ENCODE data around the gene CD207.

DNA sequence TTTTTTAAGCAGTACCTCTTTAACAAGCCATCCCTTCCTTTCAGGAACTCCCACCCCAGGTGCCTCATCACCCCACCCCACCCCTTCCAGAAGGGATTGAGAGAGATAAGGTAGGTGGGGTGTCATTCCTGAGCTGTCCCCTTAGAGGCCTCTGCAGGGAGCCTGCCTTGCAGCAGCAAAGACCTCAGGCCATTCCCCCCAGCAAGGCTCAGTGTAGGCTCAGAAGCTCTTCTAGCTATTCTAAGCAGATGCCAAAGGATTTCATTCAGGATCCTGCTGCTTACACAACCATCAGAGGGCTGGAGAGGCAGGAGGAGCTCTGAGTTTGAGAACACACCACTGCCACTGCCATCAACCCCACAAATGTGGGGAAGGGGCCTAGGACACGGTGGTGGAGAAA, 39.4 kb downstream of the CD207 start:
- TF ChIP-seq POLR2A (IDR thresholded peaks at IDR 0.05) (no peak), POLR2AphosphoS5 (IDR thresholded peaks at IDR 0.05) (no peak), EP300 (IDR thresholded peaks at IDR 0.05; ENCODE audit: low read depth) (no peak)
- TF ChIP-seq, protein P1, sequence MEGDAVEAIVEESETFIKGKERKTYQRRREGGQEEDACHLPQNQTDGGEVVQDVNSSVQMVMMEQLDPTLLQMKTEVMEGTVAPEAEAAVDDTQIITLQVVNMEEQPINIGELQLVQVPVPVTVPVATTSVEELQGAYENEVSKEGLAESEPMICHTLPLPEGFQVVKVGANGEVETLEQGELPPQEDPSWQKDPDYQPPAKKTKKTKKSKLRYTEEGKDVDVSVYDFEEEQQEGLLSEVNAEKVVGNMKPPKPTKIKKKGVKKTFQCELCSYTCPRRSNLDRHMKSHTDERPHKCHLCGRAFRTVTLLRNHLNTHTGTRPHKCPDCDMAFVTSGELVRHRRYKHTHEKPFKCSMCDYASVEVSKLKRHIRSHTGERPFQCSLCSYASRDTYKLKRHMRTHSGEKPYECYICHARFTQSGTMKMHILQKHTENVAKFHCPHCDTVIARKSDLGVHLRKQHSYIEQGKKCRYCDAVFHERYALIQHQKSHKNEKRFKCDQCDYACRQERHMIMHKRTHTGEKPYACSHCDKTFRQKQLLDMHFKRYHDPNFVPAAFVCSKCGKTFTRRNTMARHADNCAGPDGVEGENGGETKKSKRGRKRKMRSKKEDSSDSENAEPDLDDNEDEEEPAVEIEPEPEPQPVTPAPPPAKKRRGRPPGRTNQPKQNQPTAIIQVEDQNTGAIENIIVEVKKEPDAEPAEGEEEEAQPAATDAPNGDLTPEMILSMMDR (IDR thresholded peaks at IDR 0.05) = no peak

All from transverse colon (tissue), 4 donors.